D341Med (cell line): ENCODE measurements around the gene HSPA8.

Experiments
- DNase-seq: peaks from one replicate; pipeline ENCODE4 v3.0.0; 2012; ENCODE audit warnings: low spot score

The HSPA8 gene

DNA sequence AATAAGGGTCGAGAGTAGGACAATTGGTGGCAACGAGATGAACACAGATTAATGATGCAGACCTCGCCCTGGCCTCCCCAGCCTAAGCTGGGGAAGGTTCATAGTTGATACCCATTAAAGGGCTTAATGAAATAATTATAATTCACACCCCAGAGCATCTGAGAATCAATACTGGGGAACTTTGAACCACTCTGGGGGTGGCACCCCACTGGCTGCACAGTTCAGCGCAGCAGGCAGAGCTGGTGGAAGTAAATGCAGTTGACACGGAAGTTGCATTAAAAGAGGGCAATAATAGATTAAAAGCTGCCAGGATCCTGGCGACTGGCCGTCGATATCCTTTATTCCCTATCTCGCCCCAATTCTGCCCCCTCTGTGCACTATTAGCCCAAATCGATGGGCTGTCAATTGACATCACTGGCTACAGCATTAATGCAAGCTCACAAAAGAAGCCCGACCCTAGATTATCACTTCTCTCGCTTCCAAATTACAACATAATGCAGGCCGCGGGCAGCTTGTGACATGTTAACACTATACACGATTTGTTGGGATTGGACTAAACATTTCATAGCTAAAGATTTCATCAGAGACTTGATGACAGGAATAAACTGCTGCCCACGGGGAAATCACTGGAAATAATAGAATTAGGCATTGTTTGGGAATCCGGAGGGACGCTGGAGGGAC lies 14.5 kb downstream of the HSPA8 start:
- DNase-seq: no peak

DNA sequence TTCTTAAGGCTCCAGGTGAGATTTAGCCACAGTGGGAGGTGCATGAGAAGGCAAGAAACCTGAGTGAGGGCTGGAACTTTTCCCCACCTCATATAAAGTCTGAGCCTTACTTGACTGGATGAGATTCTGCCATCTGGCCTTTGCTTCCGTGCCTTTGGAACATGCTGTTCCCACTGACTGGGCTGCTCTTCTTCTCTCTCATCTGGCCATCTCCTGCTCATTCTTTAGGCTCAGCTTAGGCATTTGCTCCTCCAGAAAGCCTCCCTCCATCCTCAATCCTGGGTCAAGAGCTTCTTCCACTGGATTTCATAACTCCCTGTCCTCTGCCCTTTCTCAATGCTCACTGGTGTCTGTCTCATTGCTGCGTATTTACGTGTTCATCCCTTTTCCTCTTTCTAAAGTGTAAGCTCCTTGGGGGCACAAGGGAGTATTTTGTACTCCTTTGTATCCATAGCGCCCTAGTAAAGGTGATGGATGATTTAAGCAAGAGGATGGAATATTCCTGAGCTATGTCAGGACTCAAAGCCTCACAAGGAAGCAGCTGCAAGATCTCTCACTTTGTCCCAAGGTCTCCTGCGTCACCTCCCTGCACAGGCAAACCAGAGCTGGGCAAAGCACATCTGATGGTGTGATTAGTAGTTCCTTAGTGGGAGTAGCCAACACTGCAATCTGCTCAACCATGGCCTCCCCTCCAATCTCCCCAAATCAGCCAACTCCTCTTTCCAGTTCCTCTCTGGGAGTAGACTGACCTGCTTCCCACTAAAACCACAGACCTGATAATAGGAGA lies 15.3 kb downstream of the HSPA8 start:
- DNase-seq: no peak

DNA sequence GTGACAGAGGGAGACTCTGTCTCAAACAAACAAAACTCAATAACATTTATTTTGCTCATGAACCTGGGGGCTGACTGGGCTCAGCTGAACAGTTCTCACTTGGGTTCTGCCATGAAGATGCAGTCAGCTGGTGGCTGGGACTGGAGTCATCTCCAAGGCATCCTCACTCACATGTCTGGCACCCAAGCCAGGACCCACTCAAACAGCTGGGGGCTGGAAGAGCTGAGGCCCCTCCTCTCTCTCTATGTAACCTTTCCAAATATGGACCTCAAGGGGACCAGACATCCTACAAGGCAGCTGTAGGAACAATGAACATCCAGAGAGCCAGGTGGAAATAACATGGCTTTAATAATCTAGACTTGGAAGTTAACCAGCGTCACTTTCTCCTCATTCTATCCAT lies 16.8 kb downstream of the HSPA8 start:
- DNase-seq: no peak

DNA sequence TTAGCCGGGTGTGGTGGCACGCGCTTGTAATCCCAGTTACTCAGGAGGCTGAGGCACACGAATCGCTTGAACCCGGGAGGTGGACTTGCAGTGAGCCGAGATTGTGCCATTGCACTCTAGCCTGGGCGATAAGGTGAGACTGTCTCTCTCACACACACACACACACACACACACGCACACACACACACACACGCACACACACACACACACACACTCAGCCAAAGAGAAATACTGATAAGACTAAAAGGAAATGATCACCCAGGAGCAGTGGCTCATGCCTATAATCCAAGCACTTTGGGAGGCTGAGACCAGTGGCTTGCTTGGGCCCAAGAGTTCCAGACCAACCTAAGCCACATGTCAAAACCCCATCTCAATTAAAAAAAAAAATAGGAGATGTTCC lies 20.8 kb downstream of the HSPA8 start:
- DNase-seq: no peak

DNA sequence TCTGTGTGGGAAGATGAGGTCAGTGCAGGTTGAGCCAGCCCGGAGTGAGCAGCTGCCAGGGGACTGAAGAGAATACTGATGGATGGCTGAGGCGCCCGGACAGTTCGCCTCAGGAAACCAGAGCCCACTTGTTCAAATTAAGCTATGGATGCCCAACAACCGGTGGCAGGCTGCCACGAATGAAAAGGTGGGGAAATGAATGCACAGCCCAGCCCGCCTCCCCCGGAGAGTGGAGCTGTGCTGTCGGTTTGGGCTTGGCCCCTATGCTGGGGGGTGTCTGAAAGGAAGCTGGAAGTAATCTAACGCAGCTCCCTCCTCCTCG lies 21.9 kb downstream of the HSPA8 start:
- DNase-seq: no peak

DNA sequence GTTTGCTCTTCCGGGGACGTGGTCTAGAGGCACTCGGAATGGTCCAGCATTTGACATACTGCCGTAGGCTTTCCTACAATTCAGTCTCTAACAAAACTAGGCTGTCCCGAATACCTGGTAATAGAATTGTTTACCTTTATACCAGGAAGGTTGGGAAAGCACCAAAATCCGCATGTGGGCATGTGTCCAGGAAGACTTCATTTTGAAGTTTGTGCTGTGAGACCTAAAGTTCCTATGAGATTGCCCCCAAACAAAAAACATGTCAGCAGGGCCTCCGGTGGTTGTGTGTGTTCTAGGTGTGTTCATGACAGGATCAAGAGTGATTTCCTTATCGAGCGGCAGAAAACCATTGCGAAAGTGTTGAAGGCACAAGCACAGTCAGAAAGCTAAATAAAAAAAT lies 26.1 kb downstream of the HSPA8 start:
- DNase-seq: no peak

DNA sequence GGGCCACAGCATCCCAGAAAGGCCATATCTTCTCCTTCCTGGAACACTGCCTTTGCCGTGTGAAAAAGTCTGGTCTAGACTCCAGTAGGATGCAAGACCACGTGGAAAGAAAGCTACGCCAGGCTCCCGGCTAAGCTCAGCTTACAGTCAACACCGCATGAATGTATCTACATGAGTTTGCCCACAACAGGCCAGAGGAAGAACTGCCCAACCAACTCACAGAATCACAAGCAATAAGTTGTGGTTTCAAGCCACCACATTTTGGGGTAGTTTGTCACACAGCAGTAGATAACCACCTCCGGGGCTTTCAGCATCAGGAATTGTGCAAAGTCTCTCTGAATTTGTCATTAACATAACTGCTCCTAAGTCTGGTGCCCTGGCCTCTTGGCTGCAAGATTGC lies 27.3 kb downstream of the HSPA8 start:
- no peak for DNase-seq

DNA sequence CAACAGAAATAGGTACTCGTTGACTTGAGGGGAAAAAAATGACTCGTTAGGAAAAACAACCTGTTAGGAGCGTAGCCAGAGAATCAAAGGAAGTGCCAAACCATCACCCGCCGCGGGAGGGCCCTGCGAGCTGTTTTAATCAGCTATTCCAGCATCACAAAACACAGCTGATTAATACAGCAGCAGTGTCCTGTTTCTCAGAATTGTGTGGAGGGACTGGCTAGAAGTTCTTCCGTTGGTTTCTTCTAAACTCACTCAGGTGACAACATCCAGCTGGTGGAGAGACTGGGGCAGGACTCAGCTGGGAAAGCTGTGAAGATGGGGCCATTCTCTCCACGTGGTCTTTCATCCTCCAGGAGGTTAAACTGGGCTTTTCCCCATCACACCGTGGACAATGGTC lies 28.0 kb downstream of the HSPA8 start:
- peak; percentile 48 for DNase-seq

DNA sequence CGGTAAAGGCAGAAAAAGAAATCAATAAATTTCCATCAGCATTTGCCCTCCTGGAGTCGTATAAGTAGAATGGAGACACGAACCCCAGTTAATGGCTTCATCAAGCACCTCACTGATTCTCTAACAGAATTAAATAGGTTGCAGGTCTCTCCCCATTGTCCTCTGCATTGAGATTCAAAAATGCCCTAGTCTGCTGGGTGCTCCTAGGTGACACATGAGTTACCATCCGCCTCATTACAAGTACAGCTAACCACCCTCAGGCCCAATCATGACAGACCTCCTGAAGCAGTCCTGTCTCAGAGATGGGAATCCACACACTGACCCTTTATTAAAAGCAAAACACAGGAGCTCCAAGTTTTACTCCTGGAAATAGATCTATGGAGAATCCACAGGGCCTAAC lies 31.4 kb downstream of the HSPA8 start:
- no peak for DNase-seq

DNA sequence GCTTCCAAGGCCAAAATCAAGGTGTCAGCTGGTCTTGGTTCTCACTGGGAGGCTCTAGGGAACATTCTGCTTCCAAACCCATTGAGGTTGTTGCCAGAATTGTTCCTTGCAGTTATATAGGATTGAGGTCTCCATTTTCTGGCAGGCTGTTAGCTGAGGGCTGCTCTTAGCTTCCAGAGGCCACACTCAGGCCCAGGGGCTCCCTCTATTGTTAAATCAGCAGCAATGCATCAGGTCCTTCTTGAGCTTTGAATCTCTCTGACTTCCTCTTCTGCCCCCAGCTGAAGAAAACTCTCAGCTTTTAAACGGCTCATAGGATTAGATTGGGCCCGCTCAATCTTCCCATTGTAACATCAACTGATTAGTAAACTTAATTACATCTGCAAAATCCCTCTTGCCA lies 41.0 kb downstream of the HSPA8 start:
- peak; percentile 67 for DNase-seq

DNA sequence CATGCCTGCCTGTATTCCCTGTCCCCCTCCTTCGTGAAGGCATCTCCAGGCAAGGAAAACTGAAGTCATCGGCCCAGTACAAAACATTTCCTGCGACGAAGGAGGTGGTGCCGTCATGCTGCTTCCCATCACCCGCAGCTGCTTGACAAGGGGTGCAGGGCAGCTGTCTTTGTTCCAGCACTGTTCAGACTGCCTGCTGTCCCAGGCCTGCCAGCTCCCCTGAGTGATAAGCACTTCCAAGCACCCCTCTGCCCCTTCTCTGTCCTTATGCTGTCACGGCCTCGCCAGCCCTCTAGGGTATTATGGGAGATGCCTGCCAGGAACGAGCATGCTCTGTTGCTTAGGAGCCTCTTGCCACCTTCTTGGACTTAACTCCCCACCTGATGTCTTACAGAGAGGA lies 43.2 kb downstream of the HSPA8 start:
- no peak for DNase-seq

DNA sequence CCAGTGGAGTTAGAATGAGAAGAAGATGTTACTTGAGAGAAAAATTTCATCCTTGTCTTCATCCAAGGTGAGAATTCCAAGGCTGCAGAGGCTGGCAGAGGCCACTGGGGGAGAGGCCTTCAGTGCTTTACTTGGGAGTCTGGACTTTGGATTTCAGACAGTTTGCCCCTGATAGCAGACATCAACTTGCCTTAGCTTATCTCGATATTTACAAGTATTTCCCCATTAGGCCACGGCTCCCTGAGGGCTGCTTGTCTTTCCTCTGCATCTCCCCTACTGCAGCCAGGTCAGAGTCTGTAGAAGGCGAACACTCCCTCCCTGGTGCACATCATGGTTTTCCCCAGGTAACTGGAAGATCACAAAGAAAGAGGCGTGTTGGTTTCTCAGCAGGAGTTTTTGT lies 50.4 kb downstream of the HSPA8 start:
- DNase-seq: no peak
